Globus pallidus (tissue), 1 donor: ENCODE data around the gene LRRC34.

Experiments used
- DNase-seq: peaks from one replicate; pipeline ENCODE4 v3.0.0-alpha.2; 2015; ENCODE audit warnings: low spot score

Gene LRRC34

GRCh38 chr3:169764882-169765612 is 47.7 kb downstream of the LRRC34 start, which contains the start of gene TERC:
Gene TERC (minus strand): TSS chr3:169765060.
- DNase-seq: peak; percentile 84

- peak; percentile 45 for DNase-seq
These were observed 48.3 kb downstream of the LRRC34 start for GRCh38 chr3:169764312-169764881.

GRCh38 chr3:169760479-169760878 is 52.2 kb downstream of the LRRC34 start:
- DNase-seq: no peak

GRCh38 chr3:169759256-169759655 is 53.4 kb downstream of the LRRC34 start:
- no peak for DNase-seq

- no peak for DNase-seq
These were observed 54.2 kb downstream of the LRRC34 start for GRCh38 chr3:169758359-169758994.

- DNase-seq: no peak
These were observed 57.2 kb downstream of the LRRC34 start for GRCh38 chr3:169755488-169755887.

GRCh38 chr3:169754711-169755110 is 58.0 kb downstream of the LRRC34 start:
- DNase-seq: no peak

- DNase-seq: no peak
These were observed 60.8 kb downstream of the LRRC34 start for GRCh38 chr3:169751875-169752274.

GRCh38 chr3:169750665-169751064 is 62.0 kb downstream of the LRRC34 start:
- DNase-seq: no peak

GRCh38 chr3:169748670-169749069 is 64.0 kb downstream of the LRRC34 start:
- DNase-seq: no peak

- DNase-seq: no peak
These were observed 65.8 kb downstream of the LRRC34 start for GRCh38 chr3:169746924-169747323.

- DNase-seq: no peak
These were observed 68.2 kb downstream of the LRRC34 start for GRCh38 chr3:169744366-169745054.
